ENCODE measurements around the gene KNDC1.

- TF ChIP-seq, protein P1, sequence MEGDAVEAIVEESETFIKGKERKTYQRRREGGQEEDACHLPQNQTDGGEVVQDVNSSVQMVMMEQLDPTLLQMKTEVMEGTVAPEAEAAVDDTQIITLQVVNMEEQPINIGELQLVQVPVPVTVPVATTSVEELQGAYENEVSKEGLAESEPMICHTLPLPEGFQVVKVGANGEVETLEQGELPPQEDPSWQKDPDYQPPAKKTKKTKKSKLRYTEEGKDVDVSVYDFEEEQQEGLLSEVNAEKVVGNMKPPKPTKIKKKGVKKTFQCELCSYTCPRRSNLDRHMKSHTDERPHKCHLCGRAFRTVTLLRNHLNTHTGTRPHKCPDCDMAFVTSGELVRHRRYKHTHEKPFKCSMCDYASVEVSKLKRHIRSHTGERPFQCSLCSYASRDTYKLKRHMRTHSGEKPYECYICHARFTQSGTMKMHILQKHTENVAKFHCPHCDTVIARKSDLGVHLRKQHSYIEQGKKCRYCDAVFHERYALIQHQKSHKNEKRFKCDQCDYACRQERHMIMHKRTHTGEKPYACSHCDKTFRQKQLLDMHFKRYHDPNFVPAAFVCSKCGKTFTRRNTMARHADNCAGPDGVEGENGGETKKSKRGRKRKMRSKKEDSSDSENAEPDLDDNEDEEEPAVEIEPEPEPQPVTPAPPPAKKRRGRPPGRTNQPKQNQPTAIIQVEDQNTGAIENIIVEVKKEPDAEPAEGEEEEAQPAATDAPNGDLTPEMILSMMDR (IDR thresholded peaks at IDR 0.05; ENCODE audit: extremely low read depth in 1 of 2, insufficient read depth in 1 of 2, low read depth in 1 of 2, low read length in 2 of 2), result no peak
- TF ChIP-seq POLR2AphosphoS5 (IDR thresholded peaks at IDR 0.05; ENCODE audit: insufficient read depth, low read depth, low read length), result no peak
Observed at GRCh38 chr10:133128126-133129070, 31.6 kb upstream of the KNDC1 start.
